Measurements from ENCODE around the gene EFNA5.

Gene EFNA5

GRCh38 chr5:107672211-107673038 is 1.7 kb upstream of the EFNA5 start:
- no peak for DNase-seq (ENCODE audit: low read depth in 2 of 2)

DNA sequence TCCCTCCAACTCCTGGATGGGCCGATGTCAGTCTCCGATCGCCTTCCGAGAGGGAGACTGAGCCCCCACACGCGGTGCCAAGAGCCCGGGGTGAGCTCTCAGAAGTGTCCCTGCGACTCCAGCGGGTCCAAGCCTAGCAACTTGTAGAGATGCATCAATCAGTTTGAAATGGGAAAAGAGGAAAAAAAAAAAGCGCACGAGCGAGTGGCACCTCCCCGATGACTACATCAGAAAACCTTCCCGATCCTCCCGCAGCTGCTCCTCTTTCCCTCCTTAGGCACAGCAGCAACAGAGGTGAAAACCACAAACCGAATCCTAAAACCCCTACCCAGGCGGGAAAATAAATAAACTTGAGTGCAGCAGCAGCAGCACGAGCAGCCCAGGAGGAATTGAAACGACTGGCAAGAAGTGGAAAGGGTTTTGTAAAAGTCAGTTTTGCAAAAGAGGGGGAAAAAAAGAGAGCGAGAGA is 1.0 kb upstream of the EFNA5 start:
- DNase-seq (ENCODE audit: low read depth in 2 of 2), result no peak

DNA sequence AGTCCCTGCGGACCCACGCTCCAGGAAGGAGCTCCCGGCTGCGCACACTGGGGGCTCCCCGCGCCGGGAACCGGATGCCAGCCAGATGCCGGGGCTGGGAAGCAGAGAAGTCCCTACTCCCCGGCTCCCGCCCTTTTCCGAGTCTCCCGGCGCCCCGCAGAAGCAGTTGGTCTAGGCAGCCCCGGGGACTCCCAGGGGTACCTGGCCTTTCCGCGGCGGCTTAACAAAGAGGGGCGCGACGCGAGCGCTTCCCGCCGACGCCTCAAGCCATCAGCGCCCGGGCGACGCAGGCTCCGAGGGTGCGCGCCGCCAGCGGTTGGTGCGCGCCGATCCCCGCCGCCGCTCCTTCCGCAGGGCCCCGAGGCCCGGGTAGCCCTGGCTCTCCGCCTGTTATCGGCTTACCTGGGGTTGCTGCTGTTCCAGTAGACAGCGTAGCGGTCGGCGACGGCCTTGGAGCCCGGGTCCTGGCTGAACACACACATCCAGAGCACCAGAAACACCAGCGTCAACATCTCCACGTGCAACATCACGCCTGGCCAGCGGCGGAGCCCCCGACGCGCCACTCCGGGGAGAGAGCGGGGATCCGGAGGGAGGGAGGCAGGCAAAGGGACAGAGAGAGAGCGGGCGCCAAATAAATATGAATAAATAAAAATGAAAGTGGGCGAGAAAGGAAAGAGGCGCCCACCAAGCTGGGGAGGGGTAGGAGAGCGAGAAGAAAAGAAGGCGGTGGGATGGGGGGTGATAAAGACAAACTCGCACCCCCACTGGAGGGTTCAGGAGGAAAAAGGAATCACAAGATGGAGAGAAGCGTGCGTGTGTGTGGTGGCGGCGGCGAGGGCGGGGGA is 428 bp downstream of the EFNA5 start:
- no peak for DNase-seq (ENCODE audit: low read depth in 2 of 2)

GRCh38 chr5:107669096-107670031 is 1.4 kb downstream of the EFNA5 start:
- DNase-seq (ENCODE audit: low read depth in 2 of 2), result no peak

DNA sequence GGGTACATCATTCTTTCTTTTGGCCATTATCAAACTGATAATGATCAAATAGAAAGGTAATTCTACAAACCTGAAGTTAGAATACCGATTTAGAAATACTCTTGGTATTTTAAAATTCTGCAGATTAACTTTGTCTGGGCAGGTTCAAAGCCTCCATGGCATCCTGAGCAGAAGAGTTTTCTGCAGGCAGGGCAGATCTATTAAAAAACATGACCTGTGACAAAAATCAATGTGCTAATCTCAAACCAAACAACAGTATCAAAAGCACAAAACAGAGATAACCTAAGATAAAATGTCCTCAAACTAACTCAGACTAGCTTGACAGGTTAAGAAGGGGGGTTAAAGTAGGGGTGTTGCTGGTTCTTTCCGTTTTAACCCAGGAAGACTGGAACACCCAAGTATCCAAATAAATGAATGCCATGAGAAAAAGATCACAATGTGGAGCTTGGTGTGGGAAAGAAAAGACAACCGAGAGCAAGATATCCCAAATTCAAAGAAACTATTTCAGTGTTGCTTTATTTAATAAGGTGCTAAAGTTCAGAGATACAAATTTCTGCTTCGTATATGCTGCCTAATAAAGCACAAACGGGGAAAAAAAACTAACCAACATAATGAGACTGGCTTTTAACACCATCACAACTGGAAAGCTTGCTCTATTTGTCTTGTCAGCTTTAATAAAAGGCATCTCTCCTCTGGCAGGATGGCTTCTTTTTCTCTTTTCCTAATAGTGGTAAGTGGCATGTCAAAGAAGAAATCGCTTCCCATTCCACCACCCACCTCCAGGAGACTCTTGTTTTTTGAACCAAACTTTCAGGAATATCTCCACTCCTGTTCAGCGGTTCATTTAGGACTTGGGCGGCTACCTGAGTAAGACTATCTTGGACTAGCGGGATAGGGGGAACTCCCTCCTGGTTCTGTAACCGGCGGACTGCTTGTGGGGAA is 2.3 kb downstream of the EFNA5 start:
- no peak for DNase-seq (ENCODE audit: low read depth in 2 of 2)

- DNase-seq (ENCODE audit: low read depth in 2 of 2), result no peak
Measured at GRCh38 chr5:107666051-107666655, 4.6 kb downstream of the EFNA5 start.

- no peak for DNase-seq (ENCODE audit: low read depth in 2 of 2)
Measured at GRCh38 chr5:107665036-107665570, 5.6 kb downstream of the EFNA5 start.

DNA sequence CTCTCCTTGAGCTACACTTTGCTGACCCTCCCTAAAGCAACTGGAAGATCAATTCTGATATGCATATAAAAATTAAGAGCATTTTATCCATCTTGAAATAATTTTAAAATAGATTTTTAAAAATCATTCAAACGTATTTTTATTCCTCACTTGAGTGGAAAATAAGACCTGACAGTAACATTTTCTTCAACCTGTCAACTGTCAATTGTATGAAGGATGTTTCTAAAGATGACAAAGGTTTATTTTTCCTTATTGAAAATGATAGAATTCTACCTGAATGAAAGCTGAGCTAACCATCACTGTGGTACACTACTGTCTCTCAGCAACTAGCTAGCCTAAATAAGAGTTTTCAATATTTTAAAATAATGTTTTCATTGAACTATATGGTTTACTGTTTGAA is 7.0 kb downstream of the EFNA5 start:
- no peak for DNase-seq (ENCODE audit: low read depth in 2 of 2)

GRCh38 chr5:107661650-107662044 is 9.1 kb downstream of the EFNA5 start:
- no peak for DNase-seq (ENCODE audit: low read depth in 2 of 2)

DNA sequence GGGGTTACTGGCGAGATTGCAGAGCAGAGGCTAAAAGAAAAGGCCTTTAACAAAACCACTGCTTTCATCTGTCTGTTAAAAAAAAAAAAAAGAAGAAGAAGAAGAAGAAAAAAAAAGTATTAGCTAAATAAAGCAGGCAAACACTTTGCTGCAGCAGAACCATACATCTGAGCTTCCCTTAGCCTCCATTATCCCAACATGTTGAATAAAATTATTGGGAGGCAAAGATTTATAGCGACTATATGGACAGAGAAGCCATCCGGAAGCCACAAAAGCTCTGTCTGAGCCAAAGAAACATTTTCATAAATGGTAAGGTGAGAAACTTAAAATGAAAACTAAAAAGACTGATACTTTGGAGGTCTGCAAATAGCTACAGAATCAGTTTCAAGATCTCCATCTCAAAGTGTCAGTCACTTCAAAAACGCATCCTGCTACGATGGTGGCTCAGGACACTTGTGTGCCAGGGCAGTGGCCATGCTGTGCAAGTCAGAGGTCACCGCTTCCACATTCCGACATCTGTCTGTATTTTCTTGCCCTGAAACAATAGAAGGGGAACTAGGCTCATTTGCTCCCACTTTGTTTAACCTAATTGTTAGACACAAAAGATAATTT is 9.6 kb downstream of the EFNA5 start:
- DNase-seq (ENCODE audit: low read depth in 2 of 2), result no peak

DNA sequence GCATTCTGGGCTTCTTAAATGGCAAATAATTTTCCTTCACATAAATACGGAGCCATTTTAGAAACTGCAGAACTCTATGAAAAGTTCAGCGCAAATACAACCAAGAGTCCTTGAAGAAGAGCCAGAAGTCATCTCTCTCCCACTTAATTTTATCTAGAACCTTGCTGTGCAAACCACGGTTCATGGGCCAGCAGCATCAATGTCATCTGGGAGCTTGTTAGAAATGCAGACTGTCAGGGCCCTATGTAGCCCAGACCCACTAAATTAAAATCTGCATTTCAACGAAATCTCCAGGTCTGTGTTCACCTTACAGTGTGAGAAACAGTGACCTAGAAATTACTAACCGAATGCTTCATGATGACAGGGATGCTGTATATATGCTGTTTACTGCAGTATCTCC is 12.2 kb downstream of the EFNA5 start:
- no peak for DNase-seq (ENCODE audit: low read depth in 2 of 2)

GRCh38 chr5:107655831-107656230 is 14.9 kb downstream of the EFNA5 start:
- no peak for DNase-seq (ENCODE audit: low read depth in 2 of 2)

- DNase-seq (ENCODE audit: low read depth in 2 of 2), result no peak
Measured at GRCh38 chr5:107654827-107655226, 15.9 kb downstream of the EFNA5 start.

DNA sequence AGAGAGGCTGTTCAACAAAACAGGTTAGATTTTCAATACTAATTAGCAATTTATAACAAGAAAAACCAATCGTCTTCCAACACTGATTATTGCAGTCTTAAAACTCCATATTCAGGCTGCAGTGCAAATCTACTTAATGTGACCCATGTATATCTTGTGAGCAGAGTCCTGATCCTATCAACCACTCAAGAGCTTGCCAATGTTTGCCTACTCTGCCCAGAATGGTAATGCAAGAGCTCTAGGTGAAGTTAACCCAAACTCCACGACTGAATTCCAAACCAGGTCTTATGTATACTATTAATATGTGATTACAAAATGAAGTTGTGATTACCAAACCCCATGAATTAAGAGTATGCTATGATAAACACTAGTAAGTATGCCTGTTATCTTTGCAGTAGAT is 17.1 kb downstream of the EFNA5 start:
- no peak for DNase-seq (ENCODE audit: low read depth in 2 of 2)

- DNase-seq (ENCODE audit: low read depth in 2 of 2), result no peak
Measured at GRCh38 chr5:107652839-107653607, 17.7 kb downstream of the EFNA5 start.

GRCh38 chr5:107652408-107652807 is 18.3 kb downstream of the EFNA5 start:
- no peak for DNase-seq (ENCODE audit: low read depth in 2 of 2)

DNA sequence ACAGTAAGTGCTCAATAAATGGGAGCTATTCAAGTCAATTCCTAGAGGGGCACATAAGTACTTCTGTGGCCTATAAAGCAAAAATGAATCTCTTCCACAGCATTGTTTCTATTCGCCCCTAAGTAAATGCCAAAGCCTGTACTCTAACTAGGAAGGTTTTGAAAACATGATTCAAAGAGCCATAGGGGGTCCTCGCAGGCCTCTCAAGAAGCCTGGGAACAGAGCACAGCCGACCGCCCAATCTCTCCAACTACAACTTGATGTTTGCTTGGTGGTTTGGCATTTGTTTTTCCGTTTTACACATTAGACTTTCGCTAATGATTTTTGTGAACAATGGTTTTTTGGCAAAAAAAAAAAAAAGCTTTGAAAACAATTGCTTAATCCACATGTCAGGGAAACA is 19.4 kb downstream of the EFNA5 start:
- no peak for DNase-seq (ENCODE audit: low read depth in 2 of 2)

DNA sequence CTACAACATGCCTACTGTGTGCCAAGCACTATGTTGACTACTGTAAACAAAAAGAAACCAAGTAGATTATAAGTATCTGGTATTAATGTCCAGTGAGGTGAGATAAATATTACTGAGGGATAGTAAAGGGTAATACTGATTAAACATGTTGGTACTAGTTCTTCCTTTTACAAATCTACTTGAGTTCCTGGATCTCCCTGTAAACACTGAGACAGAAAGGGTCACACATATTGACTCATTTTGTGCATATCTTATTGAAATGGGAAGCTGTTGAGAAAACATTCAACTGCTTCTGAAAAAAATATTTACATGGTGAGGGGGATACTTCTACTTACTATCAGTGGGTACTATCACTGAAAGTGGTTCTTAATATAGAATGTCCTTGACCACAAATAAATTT is 24.3 kb downstream of the EFNA5 start:
- DNase-seq (ENCODE audit: low read depth in 2 of 2), result no peak

DNA sequence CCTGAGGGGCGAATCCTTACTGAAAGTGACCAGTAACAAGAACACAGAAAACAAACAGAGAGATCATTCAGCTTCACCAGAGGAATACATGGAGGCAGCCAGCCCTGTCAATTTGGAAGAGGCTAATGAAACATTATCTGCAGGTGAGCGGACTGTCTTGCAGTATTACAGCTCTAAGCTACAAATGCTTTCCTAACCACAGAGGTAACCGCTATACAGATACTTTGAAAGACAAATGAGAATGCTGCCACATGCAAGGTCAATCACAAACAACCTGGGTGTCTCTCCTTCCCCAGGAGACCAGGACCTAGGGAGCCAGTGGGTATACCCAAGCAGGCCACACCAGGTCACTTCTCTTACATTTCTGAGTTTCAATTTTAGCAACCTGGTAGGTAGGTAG is 30.2 kb downstream of the EFNA5 start:
- DNase-seq (ENCODE audit: low read depth in 2 of 2), result no peak
